Measurements from ENCODE around the gene RPAP2.
"Not testable (repeated sequence)": the region's sequence is repeated elsewhere in the genome, so short reads cannot be mapped to it uniquely, and the experiment has no call there.

Gene RPAP2

GRCh38 chr1:92410706-92411105 lies 111.8 kb downstream of the RPAP2 start:
- no peak for TF ChIP-seq CTCF (IDR thresholded peaks at IDR 0.05; ENCODE audit: insufficient read depth, low read length, missing control alignments)
- CTCF ChIA-PET = no interaction called here
- POLR2A ChIA-PET = no interaction called here
- no peak for DNase-seq (ENCODE audit: low read depth, low spot score)
- no peak overlapping the region for H3K4me3 ChIP-seq (ENCODE audit: low read depth, low read length)

GRCh38 chr1:92411511-92411910 lies 112.7 kb downstream of the RPAP2 start:
- ChIA-PET CTCF (no interaction called here), POLR2A (no interaction called here)
- peak; percentile 23 for DNase-seq (ENCODE audit: low read depth, low spot score)
- no peak for TF ChIP-seq CTCF (IDR thresholded peaks at IDR 0.05; ENCODE audit: insufficient read depth, low read length, missing control alignments)
- H3K4me3 ChIP-seq (ENCODE audit: low read depth, low read length) = no peak overlapping the region

DNA sequence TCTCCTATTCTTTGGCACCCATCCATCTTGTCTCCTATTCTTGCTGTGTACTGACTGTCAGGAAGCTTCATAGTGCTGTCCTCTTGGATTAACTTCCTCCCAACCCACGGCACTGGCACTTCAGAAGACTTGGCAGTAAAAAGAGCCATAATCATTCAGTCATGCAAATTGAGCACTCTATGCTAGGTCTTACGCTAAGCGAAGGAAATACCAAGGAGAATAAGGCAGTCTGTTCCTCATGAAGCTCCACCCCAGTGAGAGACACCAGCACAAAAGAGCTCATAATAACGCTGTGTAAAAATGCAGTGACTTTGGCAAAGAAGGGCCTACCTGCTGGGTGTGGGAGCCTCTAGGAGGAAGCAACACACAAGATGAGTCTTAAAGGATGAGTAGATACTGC lies 120.8 kb downstream of the RPAP2 start:
- ChIA-PET CTCF (no interaction called here), POLR2A (no interaction called here)
- no peak for DNase-seq (ENCODE audit: low read depth, low spot score)
- no peak overlapping the region for H3K4me3 ChIP-seq (ENCODE audit: low read depth, low read length)
- TF ChIP-seq CTCF (IDR thresholded peaks at IDR 0.05; ENCODE audit: insufficient read depth, low read length, missing control alignments) = no peak

GRCh38 chr1:92424381-92424780 lies 125.5 kb downstream of the RPAP2 start:
- ChIA-PET POLR2A (no interaction called here), CTCF (interaction anchor here (0.9 kb wide), 1 partner anchor 13 kb away, joined by 3 read pairs; no protein-coding TSS in a partner anchor)
- no peak for DNase-seq (ENCODE audit: low read depth, low spot score)
- H3K4me3 ChIP-seq (ENCODE audit: low read depth, low read length) = no peak overlapping the region
- TF ChIP-seq CTCF (IDR thresholded peaks at IDR 0.05; ENCODE audit: insufficient read depth, low read length, missing control alignments) = no peak

DNA sequence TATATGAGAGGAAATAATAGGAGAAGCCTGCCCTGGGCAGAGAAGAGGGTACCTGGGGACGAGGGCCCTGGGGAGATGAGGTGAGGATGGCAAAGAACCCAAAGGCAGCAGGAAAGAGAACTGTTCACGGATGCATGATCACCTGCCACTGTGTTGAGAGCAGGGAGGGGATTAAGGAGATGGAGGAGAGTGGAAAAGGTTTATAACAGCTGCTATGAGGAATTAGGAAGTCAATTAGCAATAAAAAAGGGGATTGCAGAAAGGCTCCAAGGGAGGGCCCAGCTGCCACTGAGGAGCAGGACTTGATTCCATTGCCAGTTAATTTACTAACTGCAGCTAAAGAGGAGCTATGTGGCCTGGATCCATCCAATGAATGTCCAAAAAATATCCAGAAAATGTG lies 126.8 kb downstream of the RPAP2 start:
- CTCF ChIA-PET = no interaction called here
- no peak overlapping the region for H3K4me3 ChIP-seq (ENCODE audit: low read depth, low read length)
- POLR2A ChIA-PET = no interaction called here
- no peak for DNase-seq (ENCODE audit: low read depth, low spot score)
- no peak for TF ChIP-seq CTCF (IDR thresholded peaks at IDR 0.05; ENCODE audit: insufficient read depth, low read length, missing control alignments)

GRCh38 chr1:92430030-92430429 lies 131.2 kb downstream of the RPAP2 start:
- DNase-seq (ENCODE audit: low read depth, low spot score) = no peak
- POLR2A ChIA-PET = no interaction called here
- CTCF ChIA-PET = no interaction called here
- TF ChIP-seq CTCF (IDR thresholded peaks at IDR 0.05; ENCODE audit: insufficient read depth, low read length, missing control alignments) = no peak
- H3K4me3 ChIP-seq (ENCODE audit: low read depth, low read length) = no peak overlapping the region

- POLR2A ChIA-PET; DNase-seq (ENCODE audit: low read depth, low spot score); CTCF ChIA-PET; H3K4me3 ChIP-seq (ENCODE audit: low read depth, low read length): not testable (repeated sequence)
Measured at GRCh38 chr1:92434572-92434971, 135.7 kb downstream of the RPAP2 start.
